MM.1S (cell line): ENCODE measurements around the gene DYNC1I1.

Experiments used
- DNase-seq: peaks from one replicate; pipeline ENCODE4 v3.0.0-alpha.2; 2015
- H2AFZ ChIP-seq: fragments of 300-600 bp; sonication (generic); 2 replicates; pipeline ENCODE4 v1.6.0; 2016; ENCODE audit warnings: antibody characterized with exemption, low read length
- H3F3A ChIP-seq: fragments of 300-600 bp; sonication (generic); 2 replicates; pipeline ENCODE4 v1.6.1; 2016; ENCODE audit warnings: mild to moderate bottlenecking, antibody characterized with exemption, low read length, moderate library complexity, mixed read lengths; ENCODE audit not compliant: insufficient read depth
- H3K27ac ChIP-seq: fragments of 300-600 bp; sonication (generic); 2 replicates; pipeline ENCODE4 v1.5.1; 2016; ENCODE audit warnings: mild to moderate bottlenecking, low read length
- H3K27me3 ChIP-seq: fragments of 300-600 bp; sonication (generic); replicated peaks from 2 replicates; pipeline ENCODE4 v1.6.0; 2016; ENCODE audit warnings: low read length; ENCODE audit not compliant: insufficient read depth
- H3K36me3 ChIP-seq: fragments of 300-600 bp; sonication (generic); replicated peaks from 2 replicates; pipeline ENCODE4 v1.6.1; 2016; ENCODE audit warnings: mild to moderate bottlenecking, low read length, mixed read lengths; ENCODE audit not compliant: insufficient read depth
- H3K4me1 ChIP-seq: fragments of 300-600 bp; sonication (generic); 2 replicates; pipeline ENCODE4 v1.6.1; 2016; ENCODE audit warnings: low read length, mixed read lengths
- H3K4me2 ChIP-seq: fragments of 300-600 bp; sonication (generic); 2 replicates; pipeline ENCODE4 v1.6.0; 2016; ENCODE audit warnings: low read depth, low read length
- H3K4me3 ChIP-seq: fragments of 300-600 bp; sonication (generic); 2 replicates; pipeline ENCODE4 v1.5.1; 2016; ENCODE audit warnings: low read length, mixed read lengths
- H3K79me2 ChIP-seq: fragments of 300-600 bp; sonication (generic); 2 replicates; pipeline ENCODE4 v1.6.1; 2016; ENCODE audit warnings: mixed run types, low read length, mixed read lengths
- H3K9ac ChIP-seq: fragments of 300-600 bp; sonication (generic); 2 replicates; pipeline ENCODE4 v1.6.1; 2016; ENCODE audit warnings: low read length, mixed read lengths
- H3K9me2 ChIP-seq: fragments of 300-600 bp; sonication (generic); replicated peaks from 2 replicates; pipeline ENCODE4 v1.6.1; 2016; ENCODE audit warnings: mild to moderate bottlenecking, low read length, mixed read lengths; ENCODE audit not compliant: insufficient read depth
- H3K9me3 ChIP-seq: fragments of 300-600 bp; sonication (generic); replicated peaks from 2 replicates; pipeline ENCODE4 v1.6.1; 2016; ENCODE audit warnings: mild to moderate bottlenecking, low read length, mixed read lengths; ENCODE audit not compliant: insufficient read depth
- H4K20me1 ChIP-seq: fragments of 300-600 bp; sonication (generic); 2 replicates; pipeline ENCODE4 v1.6.1; 2016; ENCODE audit warnings: mild to moderate bottlenecking, low read length, moderate library complexity, mixed read lengths; ENCODE audit not compliant: insufficient read depth
- CTCF ChIP-seq: fragments of 300-600 bp; sonication (generic); IDR thresholded peaks from 2 replicates; pipeline ENCODE4 v1.5.1; 2016; ENCODE audit warnings: antibody characterized with exemption, low read length, mixed read lengths
- EZH2 ChIP-seq: fragments of 300-600 bp; sonication (generic); optimal IDR thresholded peaks from 2 replicates; pipeline ENCODE3; 2017; ENCODE audit warnings: low read depth, mild to moderate bottlenecking, antibody characterized with exemption, low read length, mixed read lengths
- EZH2phosphoT487 ChIP-seq: fragments of 300-600 bp; sonication (generic); IDR thresholded peaks from 2 replicates; pipeline ENCODE4 v1.6.1; 2018; ENCODE audit warnings: antibody characterized with exemption, low read length

The DYNC1I1 gene

GRCh38 chr7:95950698-95951097 lies 178.3 kb downstream of the DYNC1I1 start:
- Histone ChIP-seq H3K27ac (no peak overlapping the region), H3K4me3 (no peak overlapping the region), H3K79me2 (no peaks in the 10 kb centered on the region), H3K9me3 (no peaks in the 10 kb centered on the region), H3K9me2 (no peaks in the 10 kb centered on the region), H3K4me1 (no peaks in the 10 kb centered on the region), H3F3A (no peaks in the 10 kb centered on the region), H3K27me3 (no peaks in the 10 kb centered on the region), H3K4me2 (no peak overlapping the region), H4K20me1 (no peaks in the 10 kb centered on the region), H3K9ac (no peak overlapping the region), H3K36me3 (no peaks in the 10 kb centered on the region), H2AFZ (no peak overlapping the region)
- TF ChIP-seq EZH2phosphoT487 (no peak), CTCF (no peak), EZH2 (no peak)
- DNase-seq = no peak

GRCh38 chr7:95951531-95951930 lies 179.2 kb downstream of the DYNC1I1 start:
- Histone ChIP-seq H3K4me3 (no peak overlapping the region), H3K79me2 (no peaks in the 10 kb centered on the region), H3K27me3 (no peaks in the 10 kb centered on the region), H3K9ac (no peak overlapping the region), H3K27ac (no peak overlapping the region), H3K4me1 (no peaks in the 10 kb centered on the region), H2AFZ (no peak overlapping the region), H3K9me2 (no peaks in the 10 kb centered on the region), H4K20me1 (no peaks in the 10 kb centered on the region), H3K4me2 (no peak overlapping the region), H3F3A (no peaks in the 10 kb centered on the region), H3K36me3 (no peaks in the 10 kb centered on the region), H3K9me3 (no peaks in the 10 kb centered on the region)
- TF ChIP-seq EZH2 (no peak), CTCF (no peak), EZH2phosphoT487 (no peak)
- DNase-seq = no peak

GRCh38 chr7:95951997-95952795 lies 179.8 kb downstream of the DYNC1I1 start:
- H3K4me1 ChIP-seq = no peaks in the 10 kb centered on the region
- H2AFZ ChIP-seq = no peak overlapping the region
- no peak overlapping the region for H3K4me3 ChIP-seq
- no peaks in the 10 kb centered on the region for H3K9me3 ChIP-seq
- no peak for DNase-seq
- no peak for TF ChIP-seq EZH2phosphoT487
- no peak for TF ChIP-seq CTCF
- no peak for TF ChIP-seq EZH2
- H3K4me2 ChIP-seq = no peak overlapping the region
- H3K9ac ChIP-seq = no peak overlapping the region
- no peaks in the 10 kb centered on the region for H4K20me1 ChIP-seq
- no peak overlapping the region for H3K27ac ChIP-seq
- H3K27me3 ChIP-seq = no peaks in the 10 kb centered on the region
- no peaks in the 10 kb centered on the region for H3F3A ChIP-seq
- no peaks in the 10 kb centered on the region for H3K9me2 ChIP-seq
- H3K36me3 ChIP-seq = no peaks in the 10 kb centered on the region
- no peaks in the 10 kb centered on the region for H3K79me2 ChIP-seq
